HG03060 (cell line): Measurements from ENCODE around the gene XIAP.
"Not testable (repeated sequence)": the region's sequence is repeated elsewhere in the genome, so short reads cannot be mapped to it uniquely, and the experiment has no call there.

Source experiments
- ATAC-seq: cut with Tn5 transposase; IDR thresholded peaks from one replicate; pipeline ENCODE4 v1.9.1; 2021; ENCODE audit warnings: low read depth, moderate number of reproducible peaks; ENCODE audit not compliant: unreplicated experiment

Gene XIAP

GRCh38 chrX:123859846-123860838 lies at the start of gene XIAP:
XIAP (plus strand) TSS chrX:123860053; CDS start chrX:123885663, 25,610 bp downstream.
- ATAC-seq: peak; percentile 49

GRCh38 chrX:123814343-123814742 lies 45.5 kb upstream of the XIAP start:
- no peak for ATAC-seq

- not testable (repeated sequence) for ATAC-seq
These were observed 44.9 kb upstream of the XIAP start for GRCh38 chrX:123814934-123815394.

GRCh38 chrX:123817288-123817894 lies 42.5 kb upstream of the XIAP start:
- no peak for ATAC-seq

GRCh38 chrX:123818243-123818642 lies 41.6 kb upstream of the XIAP start:
- no peak for ATAC-seq

- ATAC-seq: no peak
These were observed 36.9 kb upstream of the XIAP start for GRCh38 chrX:123822965-123823364.

- ATAC-seq: peak; percentile 95
These were observed 29.5 kb upstream of the XIAP start for GRCh38 chrX:123830309-123830708.

GRCh38 chrX:123833387-123833786 lies 26.5 kb upstream of the XIAP start:
- ATAC-seq: peak; percentile 37

GRCh38 chrX:123834116-123834515 lies 25.7 kb upstream of the XIAP start:
- ATAC-seq: no peak

GRCh38 chrX:123835661-123836371 lies 24.0 kb upstream of the XIAP start:
- no peak for ATAC-seq

GRCh38 chrX:123845129-123845528 lies 14.7 kb upstream of the XIAP start:
- not testable (repeated sequence) for ATAC-seq

GRCh38 chrX:123846577-123847038 lies 13.2 kb upstream of the XIAP start:
- no peak for ATAC-seq

GRCh38 chrX:123847056-123847455 lies 12.8 kb upstream of the XIAP start:
- no peak for ATAC-seq

- ATAC-seq: no peak
These were observed 10.8 kb upstream of the XIAP start for GRCh38 chrX:123849096-123849495.

- not testable (repeated sequence) for ATAC-seq
These were observed 9.9 kb upstream of the XIAP start for GRCh38 chrX:123849906-123850305.

GRCh38 chrX:123851079-123851478 lies 8.8 kb upstream of the XIAP start:
- ATAC-seq: no peak

- no peak for ATAC-seq
These were observed 5.5 kb upstream of the XIAP start for GRCh38 chrX:123854329-123854728.

GRCh38 chrX:123859409-123859845 lies 426 bp upstream of the XIAP start:
- peak; percentile 23 for ATAC-seq

- ATAC-seq: no peak
These were observed 1.1 kb downstream of the XIAP start for GRCh38 chrX:123860983-123861382.

- no peak for ATAC-seq
These were observed 9.6 kb downstream of the XIAP start for GRCh38 chrX:123869488-123869887.

GRCh38 chrX:123871309-123871708 lies 11.5 kb downstream of the XIAP start:
- ATAC-seq: no peak
